ENCODE measurements around the gene RPGRIP1. TPM values are rescaled to one million over a fixed set of nuclear protein-coding genes. Genes with fewer than 3 reads are reported as not detected.

RPGRIP1 gene
- total RNA-seq, 1 experiment from 2014 or later, result 0.50 TPM

GRCh38 chr14:21233457-21234076 lies 46.3 kb upstream of the RPGRIP1 start:
- DNase-seq (ENCODE audit: low spot score), result no peak
- ATAC-seq, result peak; percentile 85
- CTCF ChIA-PET, result interaction anchor here (0.6 kb wide), 1 partner anchor 10 kb away, joined by 3 read pairs; no protein-coding TSS in a partner anchor

GRCh38 chr14:21234112-21234511 lies 45.8 kb upstream of the RPGRIP1 start:
- H3K9me3 Mint-ChIP-seq, result no peaks in the 10 kb centered on the region
- H3K36me3 Mint-ChIP-seq, result peaks cover 82% of the 10 kb centered on the region
- no peak overlapping the region for H3K4me3 Mint-ChIP-seq
- H3K4me1 Mint-ChIP-seq, result peaks cover 61% of the 10 kb centered on the region
- DNase-seq (ENCODE audit: low spot score) (no peak), ATAC-seq (no peak)
- POLR2A ChIA-PET, result no interaction called here
- no peaks in the 10 kb centered on the region for H3K27me3 Mint-ChIP-seq (ENCODE audit: low read depth)
- H3K27ac Mint-ChIP-seq, result peak overlapping the region; percentile 8
- CTCF ChIA-PET, result interaction anchor here (0.6 kb wide), 1 partner anchor 10 kb away, joined by 3 read pairs; no protein-coding TSS in a partner anchor
- TF ChIP-seq STAT6 (CRISPR knock-in tag; conservative IDR thresholded peaks at IDR 0.05; ENCODE audit: low read depth), result no peak
- TF ChIP-seq USF2 (CRISPR knock-in tag; IDR thresholded peaks at IDR 0.05), result no peak
- TF ChIP-seq KAT7 (CRISPR knock-in tag; IDR thresholded peaks at IDR 0.05; ENCODE audit: borderline replicate concordance), result no peak
- TF ChIP-seq MLX (CRISPR knock-in tag; IDR thresholded peaks at IDR 0.05), result no peak
- no peak for TF ChIP-seq NFYB (CRISPR knock-in tag; conservative IDR thresholded peaks at IDR 0.05; ENCODE audit: low read depth)
- TF ChIP-seq ATF1 (CRISPR knock-in tag; IDR thresholded peaks at IDR 0.05), result no peak
- TF ChIP-seq ZBTB43 (CRISPR knock-in tag; IDR thresholded peaks at IDR 0.05), result no peak
- TF ChIP-seq ZNF396 (CRISPR knock-in tag; IDR thresholded peaks at IDR 0.05; ENCODE audit: borderline replicate concordance), result no peak
- TF ChIP-seq RELA (CRISPR knock-in tag; IDR thresholded peaks at IDR 0.05; ENCODE audit: borderline replicate concordance), result no peak
- TF ChIP-seq GABPB1 (CRISPR knock-in tag; IDR thresholded peaks at IDR 0.05), result no peak
- no peak for TF ChIP-seq ERG (CRISPR knock-in tag; IDR thresholded peaks at IDR 0.05)
- no peak for TF ChIP-seq ZNF532 (CRISPR knock-in tag; IDR thresholded peaks at IDR 0.05; ENCODE audit: borderline replicate concordance)
- TF ChIP-seq FOXK1 (CRISPR knock-in tag; IDR thresholded peaks at IDR 0.05), result no peak
- TF ChIP-seq CREB1 (CRISPR knock-in tag; IDR thresholded peaks at IDR 0.05), result no peak
- TF ChIP-seq SMAD3 (CRISPR knock-in tag; IDR thresholded peaks at IDR 0.05; ENCODE audit: borderline replicate concordance), result no peak

More at GRCh38 chr14:21233457-21234076, 46.3 kb upstream of the RPGRIP1 start:
- Mint-ChIP-seq H3K27ac (peak overlapping the region; percentile 8), H3K4me3 (no peak overlapping the region), H3K9me3 (no peaks in the 10 kb centered on the region), H3K27me3 (ENCODE audit: low read depth) (no peaks in the 10 kb centered on the region), H3K36me3 (peaks cover 79% of the 10 kb centered on the region), H3K4me1 (peaks cover 56% of the 10 kb centered on the region)
- POLR2A ChIA-PET, result no interaction called here
- no peak for TF ChIP-seq MLX (CRISPR knock-in tag; IDR thresholded peaks at IDR 0.05)
- TF ChIP-seq ZNF317 (CRISPR knock-in tag; IDR thresholded peaks at IDR 0.05; ENCODE audit: borderline replicate concordance, low read depth), result no peak
- no peak for TF ChIP-seq NFATC4 (CRISPR knock-in tag; IDR thresholded peaks at IDR 0.05)
- TF ChIP-seq OVOL2 (CRISPR knock-in tag; IDR thresholded peaks at IDR 0.05; ENCODE audit: borderline replicate concordance), result no peak
- no peak for TF ChIP-seq PREB (CRISPR knock-in tag; IDR thresholded peaks at IDR 0.05; ENCODE audit: borderline replicate concordance)
- no peak for TF ChIP-seq FOXJ3 (CRISPR knock-in tag; IDR thresholded peaks at IDR 0.05; ENCODE audit: borderline replicate concordance)
- no peak for TF ChIP-seq SMAD4 (CRISPR knock-in tag; IDR thresholded peaks at IDR 0.05)
- TF ChIP-seq NFE2L1 (CRISPR knock-in tag; IDR thresholded peaks at IDR 0.05), result no peak
- no peak for TF ChIP-seq ZNF138 (CRISPR knock-in tag; conservative IDR thresholded peaks at IDR 0.05)

Data from WTC11 (cell line).